B cell (primary cell): ENCODE measurements around the gene BRSK1.

Source experiments
- EZH2 ChIP-seq: IDR thresholded peaks from 2 replicates; pipeline ENCODE4 v1.6.1; 2012; ENCODE audit warnings: borderline replicate concordance, low read depth, mild to moderate bottlenecking, moderate library complexity, low read length; ENCODE audit not compliant: insufficient read depth, poor library complexity, severe bottlenecking
- TF ChIP-seq, protein P1 (sequence below): fragments of 200-600 bp; IDR thresholded peaks from one replicate; pipeline ENCODE4 v1.8.0; 2022; ENCODE audit warnings: antibody characterized with exemption, mild to moderate bottlenecking

DNA sequence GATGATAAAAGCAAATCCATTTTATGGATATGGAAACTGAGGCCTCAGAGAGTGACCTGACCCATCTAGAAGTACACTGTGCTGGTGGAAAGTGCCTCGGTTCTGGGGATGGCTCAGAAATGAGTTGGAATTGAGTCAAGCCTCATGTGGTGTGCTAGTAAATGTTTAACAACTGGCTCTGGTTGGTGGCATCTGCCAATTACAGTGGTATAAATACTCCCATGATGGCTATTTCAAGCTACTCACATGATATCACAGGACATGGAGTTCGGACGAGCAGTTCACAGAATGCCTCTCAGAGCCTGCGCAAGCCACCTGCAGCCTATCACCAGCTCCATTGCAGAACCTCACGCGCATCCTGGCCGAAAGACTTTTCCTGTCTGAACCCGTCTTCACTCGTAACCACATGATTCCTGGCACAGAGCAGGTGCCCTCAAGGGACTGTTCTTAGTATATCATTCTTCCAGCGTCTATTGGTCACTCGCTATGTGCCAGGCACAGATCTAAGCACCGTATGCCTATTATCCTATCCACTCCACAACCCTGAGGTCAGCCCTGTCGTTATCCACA lies 32.2 kb downstream of the BRSK1 start:
- TF ChIP-seq, protein P1, sequence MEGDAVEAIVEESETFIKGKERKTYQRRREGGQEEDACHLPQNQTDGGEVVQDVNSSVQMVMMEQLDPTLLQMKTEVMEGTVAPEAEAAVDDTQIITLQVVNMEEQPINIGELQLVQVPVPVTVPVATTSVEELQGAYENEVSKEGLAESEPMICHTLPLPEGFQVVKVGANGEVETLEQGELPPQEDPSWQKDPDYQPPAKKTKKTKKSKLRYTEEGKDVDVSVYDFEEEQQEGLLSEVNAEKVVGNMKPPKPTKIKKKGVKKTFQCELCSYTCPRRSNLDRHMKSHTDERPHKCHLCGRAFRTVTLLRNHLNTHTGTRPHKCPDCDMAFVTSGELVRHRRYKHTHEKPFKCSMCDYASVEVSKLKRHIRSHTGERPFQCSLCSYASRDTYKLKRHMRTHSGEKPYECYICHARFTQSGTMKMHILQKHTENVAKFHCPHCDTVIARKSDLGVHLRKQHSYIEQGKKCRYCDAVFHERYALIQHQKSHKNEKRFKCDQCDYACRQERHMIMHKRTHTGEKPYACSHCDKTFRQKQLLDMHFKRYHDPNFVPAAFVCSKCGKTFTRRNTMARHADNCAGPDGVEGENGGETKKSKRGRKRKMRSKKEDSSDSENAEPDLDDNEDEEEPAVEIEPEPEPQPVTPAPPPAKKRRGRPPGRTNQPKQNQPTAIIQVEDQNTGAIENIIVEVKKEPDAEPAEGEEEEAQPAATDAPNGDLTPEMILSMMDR: no peak
- no peak for TF ChIP-seq EZH2
